OCI-LY1 (cell line): ENCODE measurements around the gene ZNF821.

ENCODE experiments used
- EZH2 ChIP-seq: fragments of 200-600 bp; sonication (generic), shearing (Covaris generic); IDR thresholded peaks from 2 replicates; pipeline ENCODE4 v1.8.0; 2017; ENCODE audit warnings: borderline replicate concordance, mixed run types, mild to moderate bottlenecking, antibody characterized with exemption, low read length, moderate library complexity, mixed read lengths
- TF ChIP-seq, protein P1 (sequence below): fragments of 200-600 bp; sonication (generic), shearing (Covaris generic); IDR thresholded peaks from 2 replicates; pipeline ENCODE4 v1.5.1; 2017; ENCODE audit warnings: mild to moderate bottlenecking, antibody characterized with exemption, low read length, moderate library complexity, mixed read lengths

DNA sequence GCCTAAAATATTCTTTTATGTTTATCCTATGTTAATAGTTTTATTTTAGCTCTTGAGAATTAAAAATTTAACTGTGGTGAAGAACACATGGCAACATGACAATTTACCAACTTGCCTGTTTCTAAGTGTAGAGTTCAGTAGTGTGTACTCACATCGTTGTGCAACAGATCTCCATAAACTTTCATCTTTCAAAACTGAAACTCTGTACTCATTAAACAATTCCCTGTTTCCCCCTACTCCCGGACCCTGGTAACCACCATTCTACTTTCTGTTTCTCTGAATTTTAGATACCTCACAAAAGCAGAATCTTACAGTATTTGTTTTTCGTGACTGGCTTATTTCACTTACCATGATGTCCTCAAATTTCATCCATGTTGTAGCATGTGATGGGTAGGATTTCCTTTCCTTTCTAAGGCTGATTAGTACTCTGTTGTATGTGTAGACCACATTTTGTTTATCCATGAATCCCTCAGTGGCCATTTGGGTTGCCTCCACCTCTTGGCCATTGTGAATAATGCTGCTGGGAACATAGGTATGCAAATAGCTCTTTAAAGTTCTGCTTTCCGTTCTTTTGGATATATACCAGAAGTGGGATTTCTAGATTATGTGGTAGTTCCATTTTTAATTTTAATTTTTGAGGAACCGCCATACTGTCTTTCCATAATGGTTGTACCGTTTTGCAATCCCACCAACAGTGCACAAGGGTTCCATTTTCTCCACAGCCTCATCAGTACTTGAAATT, 28.7 kb upstream of the ZNF821 start:
- TF ChIP-seq, protein P1, sequence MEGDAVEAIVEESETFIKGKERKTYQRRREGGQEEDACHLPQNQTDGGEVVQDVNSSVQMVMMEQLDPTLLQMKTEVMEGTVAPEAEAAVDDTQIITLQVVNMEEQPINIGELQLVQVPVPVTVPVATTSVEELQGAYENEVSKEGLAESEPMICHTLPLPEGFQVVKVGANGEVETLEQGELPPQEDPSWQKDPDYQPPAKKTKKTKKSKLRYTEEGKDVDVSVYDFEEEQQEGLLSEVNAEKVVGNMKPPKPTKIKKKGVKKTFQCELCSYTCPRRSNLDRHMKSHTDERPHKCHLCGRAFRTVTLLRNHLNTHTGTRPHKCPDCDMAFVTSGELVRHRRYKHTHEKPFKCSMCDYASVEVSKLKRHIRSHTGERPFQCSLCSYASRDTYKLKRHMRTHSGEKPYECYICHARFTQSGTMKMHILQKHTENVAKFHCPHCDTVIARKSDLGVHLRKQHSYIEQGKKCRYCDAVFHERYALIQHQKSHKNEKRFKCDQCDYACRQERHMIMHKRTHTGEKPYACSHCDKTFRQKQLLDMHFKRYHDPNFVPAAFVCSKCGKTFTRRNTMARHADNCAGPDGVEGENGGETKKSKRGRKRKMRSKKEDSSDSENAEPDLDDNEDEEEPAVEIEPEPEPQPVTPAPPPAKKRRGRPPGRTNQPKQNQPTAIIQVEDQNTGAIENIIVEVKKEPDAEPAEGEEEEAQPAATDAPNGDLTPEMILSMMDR, result no peak
- no peak for TF ChIP-seq EZH2
